Neural cell (in vitro differentiated cells): Measurements from ENCODE around the gene METTL26. TPM values are rescaled to one million over a fixed set of nuclear protein-coding genes. Genes with fewer than 3 reads are reported as not detected.
A peak's percentile ranks its signal among the peaks of the same experiment; 100 is the strongest.

Experiments
- H2AFZ ChIP-seq: fragments of 200-600, 300-800 bp; sonication (generic), shearing (Covaris generic); 2 replicates; pipeline ENCODE4 v1.6.0; 2014; ENCODE audit warnings: low read depth, mild to moderate bottlenecking, antibody characterized with exemption, low read length, moderate library complexity
- H3F3A ChIP-seq: fragments of 200-600 bp; shearing (Covaris generic); 2 replicates; pipeline ENCODE4 v1.6.1; 2016; ENCODE audit warnings: mild to moderate bottlenecking, moderate library complexity, mixed read lengths, antibody characterized with exemption, low read length; ENCODE audit not compliant: insufficient read depth, poor library complexity, severe bottlenecking
- H3K27ac ChIP-seq: fragments of 200-600, 300-800 bp; sonication (generic), shearing (Covaris generic); 2 replicates; pipeline ENCODE4 v1.5.1; 2014; ENCODE audit warnings: mild to moderate bottlenecking, low read length, moderate library complexity
- H3K27me3 ChIP-seq: fragments of 300-800, 200-600 bp; sonication (generic), shearing (Covaris generic); 2 replicates; pipeline ENCODE4 v1.6.0; 2014; ENCODE audit warnings: mild to moderate bottlenecking, low read depth, low read length, moderate library complexity; ENCODE audit not compliant: insufficient read depth
- H3K36me3 ChIP-seq: fragments of 300-800, 200-600 bp; sonication (generic), shearing (Covaris generic); 2 replicates; pipeline ENCODE4 v1.5.1; 2014; ENCODE audit warnings: mild to moderate bottlenecking, antibody characterized with exemption, low read length, moderate library complexity; ENCODE audit not compliant: insufficient read depth
- H3K4me2 ChIP-seq: fragments of 300-800, 200-600 bp; sonication (generic), shearing (Covaris generic); 2 replicates; pipeline ENCODE4 v1.6.0; 2014; ENCODE audit warnings: mild to moderate bottlenecking, low read length
- H3K4me3 ChIP-seq: fragments of 300-800, 200-600 bp; sonication (generic), shearing (Covaris generic); 2 replicates; pipeline ENCODE4 v1.5.1; 2014; ENCODE audit warnings: mild to moderate bottlenecking, low read length, moderate library complexity
- H3K79me2 ChIP-seq: fragments of 200-600 bp; shearing (Covaris generic); replicated peaks from 2 replicates; pipeline ENCODE4 v1.6.0; 2014; ENCODE audit warnings: mild to moderate bottlenecking, low read length, moderate library complexity; ENCODE audit not compliant: insufficient read depth
- H3K9ac ChIP-seq: fragments of 300-800, 200-600 bp; sonication (generic), shearing (Covaris generic); 2 replicates; pipeline ENCODE4 v1.6.1; 2016; ENCODE audit warnings: mild to moderate bottlenecking, low read length, mixed read lengths
- H3K9me2 ChIP-seq: fragments of 200-600 bp; shearing (Covaris generic); 2 replicates; pipeline ENCODE4 v1.6.1; 2016; ENCODE audit warnings: mild to moderate bottlenecking, low read length, mixed read lengths; ENCODE audit not compliant: insufficient read depth
- H3K9me3 ChIP-seq: fragments of 200-600, 300-800 bp; sonication (generic), shearing (Covaris generic); 2 replicates; pipeline ENCODE4 v1.6.1; 2016; ENCODE audit warnings: mild to moderate bottlenecking, mixed run types, low read length, moderate library complexity, mixed read lengths
- H4K20me1 ChIP-seq: fragments of 200-600 bp; shearing (Covaris generic); 2 replicates; pipeline ENCODE4 v1.6.1; 2016; ENCODE audit warnings: mild to moderate bottlenecking, mixed run types; ENCODE audit not compliant: insufficient read depth
- EP300 ChIP-seq: fragments of 450-650 bp; conservative IDR thresholded peaks from 2 replicates; pipeline ENCODE4 v1.6.1; 2014; ENCODE audit warnings: antibody characterized with exemption, mild to moderate bottlenecking, moderate library complexity; ENCODE audit not compliant: poor library complexity, severe bottlenecking
- EZH2 ChIP-seq: fragments of 200-600, 300-800 bp; shearing (Covaris generic), sonication (generic); IDR thresholded peaks from 2 replicates; pipeline ENCODE4 v1.6.1; 2014; ENCODE audit warnings: antibody characterized with exemption, low read length, borderline replicate concordance, mild to moderate bottlenecking; ENCODE audit not compliant: insufficient read depth, poor library complexity, severe bottlenecking
- MXI1 ChIP-seq: fragments of 450-650 bp; conservative IDR thresholded peaks from 2 replicates; pipeline ENCODE4 v1.6.1; 2014; ENCODE audit warnings: antibody characterized with exemption, mild to moderate bottlenecking; ENCODE audit not compliant: poor library complexity, severe bottlenecking
- POLR2AphosphoS5 ChIP-seq: IDR thresholded peaks from 2 replicates; pipeline ENCODE4 v1.6.1; 2012
- RAD21 ChIP-seq: fragments of 450-650 bp; conservative IDR thresholded peaks from 2 replicates; pipeline ENCODE4 v1.6.1; 2014; ENCODE audit warnings: antibody characterized with exemption, mild to moderate bottlenecking, moderate library complexity
- SMC3 ChIP-seq: fragments of 450-650 bp; conservative IDR thresholded peaks from 2 replicates; pipeline ENCODE4 v1.6.1; 2014; ENCODE audit warnings: antibody characterized with exemption, mild to moderate bottlenecking, moderate library complexity; ENCODE audit not compliant: poor library complexity
- TAF1 ChIP-seq: IDR thresholded peaks from 2 replicates; pipeline ENCODE4 v1.6.1; 2012; ENCODE audit warnings: low read depth
- polyA plus RNA-seq: library from polyadenylated mRNA; depleted of rRNA; stranded (reverse); fragments of >200 nt; gene quantifications from 2 replicates; pipeline ENCODE4 v1.2.3, GENCODE V29; 2014
- TF ChIP-seq, protein P1 (sequence below): fragments of 450-650 bp; IDR thresholded peaks from 2 replicates; pipeline ENCODE4 v1.5.1; 2014; ENCODE audit warnings: antibody characterized with exemption, mild to moderate bottlenecking, moderate library complexity; ENCODE audit not compliant: poor library complexity, severe bottlenecking
- TF ChIP-seq, protein P2 (sequence below): IDR thresholded peaks from 2 replicates; pipeline ENCODE4 v1.6.1; 2012; ENCODE audit warnings: borderline replicate concordance

METTL26 gene
- polyA plus RNA-seq, 1 donor from 2014 or later: 127 TPM

- Histone ChIP-seq H3K9ac (peak within 1 kb of the TSS; percentile 89), H3K9me3 (no peaks in the 10 kb centered on the region), H3F3A (no peaks in the 10 kb centered on the region), H2AFZ (peak within 1 kb of the TSS; percentile 45), H3K27ac (peak within 1 kb of the TSS; percentile 77), H3K79me2 (no peaks in the 10 kb centered on the region), H4K20me1 (no peaks in the 10 kb centered on the region), H3K4me2 (peak within 1 kb of the TSS; percentile 95), H3K36me3 (no peaks in the 10 kb centered on the region), H3K4me3 (peak within 1 kb of the TSS; percentile 91), H3K27me3 (no peaks in the 10 kb centered on the region), H3K9me2 (no peaks in the 10 kb centered on the region)
- TF ChIP-seq EP300: peak; percentile 52
- TF ChIP-seq SMC3: no peak
- no peak for TF ChIP-seq RAD21
- TF ChIP-seq EZH2: no peak
- TF ChIP-seq MXI1: peak; percentile 99
- TF ChIP-seq, protein P1, sequence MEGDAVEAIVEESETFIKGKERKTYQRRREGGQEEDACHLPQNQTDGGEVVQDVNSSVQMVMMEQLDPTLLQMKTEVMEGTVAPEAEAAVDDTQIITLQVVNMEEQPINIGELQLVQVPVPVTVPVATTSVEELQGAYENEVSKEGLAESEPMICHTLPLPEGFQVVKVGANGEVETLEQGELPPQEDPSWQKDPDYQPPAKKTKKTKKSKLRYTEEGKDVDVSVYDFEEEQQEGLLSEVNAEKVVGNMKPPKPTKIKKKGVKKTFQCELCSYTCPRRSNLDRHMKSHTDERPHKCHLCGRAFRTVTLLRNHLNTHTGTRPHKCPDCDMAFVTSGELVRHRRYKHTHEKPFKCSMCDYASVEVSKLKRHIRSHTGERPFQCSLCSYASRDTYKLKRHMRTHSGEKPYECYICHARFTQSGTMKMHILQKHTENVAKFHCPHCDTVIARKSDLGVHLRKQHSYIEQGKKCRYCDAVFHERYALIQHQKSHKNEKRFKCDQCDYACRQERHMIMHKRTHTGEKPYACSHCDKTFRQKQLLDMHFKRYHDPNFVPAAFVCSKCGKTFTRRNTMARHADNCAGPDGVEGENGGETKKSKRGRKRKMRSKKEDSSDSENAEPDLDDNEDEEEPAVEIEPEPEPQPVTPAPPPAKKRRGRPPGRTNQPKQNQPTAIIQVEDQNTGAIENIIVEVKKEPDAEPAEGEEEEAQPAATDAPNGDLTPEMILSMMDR: peak; percentile 11
- peak; percentile 79 for TF ChIP-seq POLR2AphosphoS5
- TF ChIP-seq TAF1: no peak
- TF ChIP-seq, protein P2, sequence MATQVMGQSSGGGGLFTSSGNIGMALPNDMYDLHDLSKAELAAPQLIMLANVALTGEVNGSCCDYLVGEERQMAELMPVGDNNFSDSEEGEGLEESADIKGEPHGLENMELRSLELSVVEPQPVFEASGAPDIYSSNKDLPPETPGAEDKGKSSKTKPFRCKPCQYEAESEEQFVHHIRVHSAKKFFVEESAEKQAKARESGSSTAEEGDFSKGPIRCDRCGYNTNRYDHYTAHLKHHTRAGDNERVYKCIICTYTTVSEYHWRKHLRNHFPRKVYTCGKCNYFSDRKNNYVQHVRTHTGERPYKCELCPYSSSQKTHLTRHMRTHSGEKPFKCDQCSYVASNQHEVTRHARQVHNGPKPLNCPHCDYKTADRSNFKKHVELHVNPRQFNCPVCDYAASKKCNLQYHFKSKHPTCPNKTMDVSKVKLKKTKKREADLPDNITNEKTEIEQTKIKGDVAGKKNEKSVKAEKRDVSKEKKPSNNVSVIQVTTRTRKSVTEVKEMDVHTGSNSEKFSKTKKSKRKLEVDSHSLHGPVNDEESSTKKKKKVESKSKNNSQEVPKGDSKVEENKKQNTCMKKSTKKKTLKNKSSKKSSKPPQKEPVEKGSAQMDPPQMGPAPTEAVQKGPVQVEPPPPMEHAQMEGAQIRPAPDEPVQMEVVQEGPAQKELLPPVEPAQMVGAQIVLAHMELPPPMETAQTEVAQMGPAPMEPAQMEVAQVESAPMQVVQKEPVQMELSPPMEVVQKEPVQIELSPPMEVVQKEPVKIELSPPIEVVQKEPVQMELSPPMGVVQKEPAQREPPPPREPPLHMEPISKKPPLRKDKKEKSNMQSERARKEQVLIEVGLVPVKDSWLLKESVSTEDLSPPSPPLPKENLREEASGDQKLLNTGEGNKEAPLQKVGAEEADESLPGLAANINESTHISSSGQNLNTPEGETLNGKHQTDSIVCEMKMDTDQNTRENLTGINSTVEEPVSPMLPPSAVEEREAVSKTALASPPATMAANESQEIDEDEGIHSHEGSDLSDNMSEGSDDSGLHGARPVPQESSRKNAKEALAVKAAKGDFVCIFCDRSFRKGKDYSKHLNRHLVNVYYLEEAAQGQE: no peak
Observed at GRCh38 chr16:648781-649589, 12.9 kb upstream of the METTL26 start, which contains the start of gene WDR90. TSS of gene WDR90 (plus strand) at chr16:649365. CDS start at chr16:649417, 52 bp downstream.

- Histone ChIP-seq H3K27me3 (no peaks in the 10 kb centered on the region), H4K20me1 (no peaks in the 10 kb centered on the region), H3K79me2 (no peaks in the 10 kb centered on the region), H3K9ac (peak overlapping the region; percentile 89), H3F3A (no peaks in the 10 kb centered on the region), H3K36me3 (no peaks in the 10 kb centered on the region), H2AFZ (peak overlapping the region; percentile 45), H3K9me3 (no peaks in the 10 kb centered on the region), H3K27ac (peak overlapping the region; percentile 77), H3K4me3 (peak overlapping the region; percentile 91), H3K9me2 (no peaks in the 10 kb centered on the region), H3K4me2 (peak overlapping the region; percentile 95)
- TF ChIP-seq RAD21 (no peak), EZH2 (no peak), POLR2AphosphoS5 (no peak), MXI1 (no peak), TAF1 (no peak), SMC3 (no peak)
- TF ChIP-seq, protein P2: no peak
- TF ChIP-seq, protein P1: peak; percentile 47
Observed at GRCh38 chr16:648071-648780, 12.1 kb upstream of the METTL26 start.
